Caco-2 (cell line): ENCODE data around the gene MT3. TPM values are rescaled to one million over a fixed set of nuclear protein-coding genes. Genes with fewer than 3 reads are reported as not detected.
"Not testable (repeated sequence)": the region's sequence is repeated elsewhere in the genome, so short reads cannot be mapped to it uniquely, and the experiment has no call there.

Experiments used
- BruUV-seq: library from RNA; stranded (reverse); fragments of 400-500 nt; replicated peaks from 2 replicates; lab custom pipeline; 2021; lab: Mats Ljungman, UMichigan
- CTCF ChIA-PET: fragments of 300-600 bp; sonication (Branson Sonifier 250); formaldehyde crosslinking; loops from one replicate; lab custom pipeline; 2022; ENCODE audit warnings: antibody characterized with exemption; lab: Charles Lee
- POLR2A ChIA-PET: fragments of 300-600 bp; sonication (Branson Sonifier 250); formaldehyde crosslinking; loops from one replicate; lab custom pipeline; 2022; ENCODE audit warnings: antibody characterized with exemption; lab: Charles Lee
- DNase-seq, 2 experiments: peaks; one replicate each; pipeline versions ENCODE4 v3.0.0 to v3.0.0-alpha.2; 2020 to 2022
- H3K27me3 ChIP-seq: replicated peaks from 2 replicates; pipeline ENCODE4 v1.6.0; 2011; ENCODE audit warnings: low read length; ENCODE audit not compliant: control insufficient read depth, insufficient read depth
- H3K36me3 ChIP-seq: 2 replicates; pipeline ENCODE4 v1.5.1; 2011; ENCODE audit warnings: low read length; ENCODE audit not compliant: control insufficient read depth, insufficient read depth
- H3K4me1 ChIP-seq: fragments of 250-450 bp; sonication (Bioruptor Pico); 2 replicates; pipeline ENCODE4 v1.5.1; 2020; ENCODE audit warnings: mild to moderate bottlenecking
- H3K4me3 ChIP-seq: 2 replicates; pipeline ENCODE4 v1.5.1; 2011; ENCODE audit warnings: low read depth, mild to moderate bottlenecking, control low read depth, low read length
- H3K9me3 ChIP-seq: fragments of 250-450 bp; sonication (Bioruptor Pico); 2 replicates; pipeline ENCODE4 v1.5.1; 2020; ENCODE audit warnings: mild to moderate bottlenecking, moderate library complexity
- H3K27ac Mint-ChIP-seq: one replicate; pipeline ENCODE4 v1.8.0; 2022; ENCODE audit warnings: mixed read lengths; ENCODE audit not compliant: unreplicated experiment
- H3K27me3 Mint-ChIP-seq: one replicate; pipeline ENCODE4 v1.8.0; 2022; ENCODE audit warnings: mixed read lengths; ENCODE audit not compliant: insufficient read depth, unreplicated experiment
- H3K36me3 Mint-ChIP-seq: one replicate; pipeline ENCODE4 v1.8.0; 2022; ENCODE audit warnings: mild to moderate bottlenecking, mixed read lengths; ENCODE audit not compliant: insufficient read depth, unreplicated experiment
- H3K4me1 Mint-ChIP-seq: one replicate; pipeline ENCODE4 v1.8.0; 2022; ENCODE audit warnings: low read depth, mixed read lengths; ENCODE audit not compliant: unreplicated experiment
- H3K4me3 Mint-ChIP-seq: one replicate; pipeline ENCODE4 v1.8.0; 2022; ENCODE audit warnings: mild to moderate bottlenecking, moderate library complexity, mixed read lengths; ENCODE audit not compliant: unreplicated experiment
- H3K9me3 Mint-ChIP-seq: one replicate; pipeline ENCODE4 v1.8.0; 2022; ENCODE audit warnings: mixed read lengths; ENCODE audit not compliant: unreplicated experiment
- intact Hi-C: fragments of 100-400 bp; cut with micrococcal nuclease; formaldehyde crosslinking; loops from one replicate; pipeline ENCODE4 v1.10.0; 2022; ENCODE audit not compliant: unreplicated experiment
- total RNA-seq: library from RNA; stranded (reverse); gene quantifications from 2 replicates; pipeline ENCODE4 v1.2.3, GENCODE V29; 2022
- TF ChIP-seq, protein P1 (sequence below), 2 experiments: fragments of 200-600 bp in 1 of 2; IDR thresholded peaks; 1 replicate in 1 of 2; 2 replicates in 1 of 2; pipeline versions ENCODE4 v1.5.1 to v1.8.0; 2011 to 2022; ENCODE audit warnings: antibody characterized with exemption in 1 of 2, control low read depth in 1 of 2, inconsistent platforms in 1 of 2, low read depth in 1 of 2, low read length in 1 of 2, mild to moderate bottlenecking in 1 of 2, moderate library complexity in 1 of 2; ENCODE audit not compliant: insufficient read depth in 1 of 2, severe bottlenecking in 1 of 2, unreplicated experiment in 1 of 2

MT3 gene
- total RNA-seq, 1 experiment from 2014 or later = not detected

DNA sequence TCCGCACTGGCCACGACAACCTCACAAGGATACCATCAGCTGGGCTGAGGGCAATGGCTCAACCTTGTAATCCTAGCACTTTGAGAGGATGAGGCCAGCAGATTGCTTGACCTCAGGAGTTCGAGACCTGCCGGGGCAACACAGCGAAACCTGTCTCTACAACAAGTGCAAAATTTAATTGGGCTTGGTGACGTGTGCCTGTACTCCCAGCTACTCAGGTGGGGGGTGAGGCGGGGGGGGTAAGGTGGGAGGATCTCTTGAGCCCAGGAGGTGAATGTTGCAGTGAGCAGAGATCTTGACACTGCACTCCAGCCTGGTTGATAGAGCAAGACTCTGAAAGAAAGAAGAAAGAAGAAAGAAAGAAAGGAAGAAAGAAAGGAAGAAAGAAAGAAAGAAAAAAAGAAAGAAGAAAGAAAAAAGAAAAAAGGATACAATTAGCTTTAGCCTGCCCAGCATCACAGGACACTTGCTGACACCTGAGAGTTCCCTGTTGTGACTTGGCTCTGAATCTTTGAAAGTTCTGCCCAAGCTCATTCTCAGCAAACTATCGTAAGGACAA, 31.1 kb downstream of the MT3 start:
- TF ChIP-seq, protein P1, sequence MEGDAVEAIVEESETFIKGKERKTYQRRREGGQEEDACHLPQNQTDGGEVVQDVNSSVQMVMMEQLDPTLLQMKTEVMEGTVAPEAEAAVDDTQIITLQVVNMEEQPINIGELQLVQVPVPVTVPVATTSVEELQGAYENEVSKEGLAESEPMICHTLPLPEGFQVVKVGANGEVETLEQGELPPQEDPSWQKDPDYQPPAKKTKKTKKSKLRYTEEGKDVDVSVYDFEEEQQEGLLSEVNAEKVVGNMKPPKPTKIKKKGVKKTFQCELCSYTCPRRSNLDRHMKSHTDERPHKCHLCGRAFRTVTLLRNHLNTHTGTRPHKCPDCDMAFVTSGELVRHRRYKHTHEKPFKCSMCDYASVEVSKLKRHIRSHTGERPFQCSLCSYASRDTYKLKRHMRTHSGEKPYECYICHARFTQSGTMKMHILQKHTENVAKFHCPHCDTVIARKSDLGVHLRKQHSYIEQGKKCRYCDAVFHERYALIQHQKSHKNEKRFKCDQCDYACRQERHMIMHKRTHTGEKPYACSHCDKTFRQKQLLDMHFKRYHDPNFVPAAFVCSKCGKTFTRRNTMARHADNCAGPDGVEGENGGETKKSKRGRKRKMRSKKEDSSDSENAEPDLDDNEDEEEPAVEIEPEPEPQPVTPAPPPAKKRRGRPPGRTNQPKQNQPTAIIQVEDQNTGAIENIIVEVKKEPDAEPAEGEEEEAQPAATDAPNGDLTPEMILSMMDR (IDR thresholded peaks at IDR 0.05; ENCODE audit: insufficient read depth in 1 of 2, low read depth in 1 of 2, low read length in 1 of 2, severe bottlenecking in 1 of 2, unreplicated experiment in 1 of 2) = no peak
- no peak overlapping the region for H3K4me3 ChIP-seq
- Mint-ChIP-seq H3K36me3 (no peaks in the 10 kb centered on the region), H3K27ac (no peak overlapping the region), H3K9me3 (no peaks in the 10 kb centered on the region), H3K4me1 (no peaks in the 10 kb centered on the region), H3K27me3 (peaks cover 13% of the 10 kb centered on the region), H3K4me3 (no peak overlapping the region)
- no peaks in the 10 kb centered on the region; the same call in 1 of the 2 replicates for H3K27me3 ChIP-seq
- ChIA-PET POLR2A (no interaction called here), CTCF (no interaction called here)
- no peaks in the 10 kb centered on the region for H3K36me3 ChIP-seq
- no TSS peak for BruUV-seq
- H3K9me3 ChIP-seq = no peaks in the 10 kb centered on the region
- DNase-seq = no peak
- H3K4me1 ChIP-seq = no peaks in the 10 kb centered on the region
- intact Hi-C loops = no loop called here

DNA sequence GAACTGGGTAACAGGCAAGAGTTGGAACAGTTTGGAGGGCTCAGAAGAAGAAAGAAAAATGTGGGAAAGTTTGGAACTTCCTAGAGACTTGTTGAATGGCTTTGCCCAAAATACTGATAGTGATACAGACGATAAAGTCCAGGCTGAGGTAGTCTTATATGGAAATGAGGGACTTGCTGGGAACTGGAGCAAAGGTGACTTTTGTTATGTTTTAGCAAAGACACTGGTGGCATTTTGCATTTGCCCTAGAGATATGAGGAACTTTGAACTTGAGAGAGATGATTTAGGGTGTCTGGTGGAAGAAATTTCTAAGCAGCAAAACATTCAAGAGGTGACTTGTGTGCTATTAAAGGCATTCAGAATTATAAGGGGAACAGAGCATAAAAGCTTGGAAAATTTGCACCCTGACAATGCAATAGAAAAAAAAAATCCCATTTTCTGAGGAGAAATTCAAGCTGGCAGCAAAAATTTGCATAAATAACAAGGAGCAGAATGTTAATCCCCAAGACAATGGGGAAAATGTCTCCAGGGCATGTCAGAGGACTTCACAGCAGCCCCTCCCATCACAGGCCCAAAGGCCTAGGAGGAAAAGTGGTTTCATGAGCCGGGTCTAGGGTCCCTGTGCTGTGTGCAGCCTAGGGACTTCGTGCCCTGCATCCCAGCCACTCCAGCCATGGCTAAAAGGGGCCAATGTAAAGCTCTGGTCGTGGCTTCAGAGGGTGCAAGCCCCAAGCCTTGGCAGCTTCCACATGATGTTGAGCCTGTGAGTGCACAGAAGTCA, 32.5 kb downstream of the MT3 start:
- POLR2A ChIA-PET, H3K4me1 ChIP-seq, H3K27ac Mint-ChIP-seq, DNase-seq, H3K9me3 ChIP-seq, H3K4me1 Mint-ChIP-seq, intact Hi-C loops, H3K36me3 ChIP-seq, BruUV-seq, H3K27me3 ChIP-seq, H3K36me3 Mint-ChIP-seq, H3K4me3 ChIP-seq, H3K4me3 Mint-ChIP-seq, H3K9me3 Mint-ChIP-seq: not testable (repeated sequence)
- H3K27me3 Mint-ChIP-seq = peaks cover 14% of the 10 kb centered on the region
- CTCF ChIA-PET = interaction anchor here (1.5 kb wide), 1 partner anchor 17 kb away, joined by 4 read pairs; no protein-coding TSS in a partner anchor

DNA sequence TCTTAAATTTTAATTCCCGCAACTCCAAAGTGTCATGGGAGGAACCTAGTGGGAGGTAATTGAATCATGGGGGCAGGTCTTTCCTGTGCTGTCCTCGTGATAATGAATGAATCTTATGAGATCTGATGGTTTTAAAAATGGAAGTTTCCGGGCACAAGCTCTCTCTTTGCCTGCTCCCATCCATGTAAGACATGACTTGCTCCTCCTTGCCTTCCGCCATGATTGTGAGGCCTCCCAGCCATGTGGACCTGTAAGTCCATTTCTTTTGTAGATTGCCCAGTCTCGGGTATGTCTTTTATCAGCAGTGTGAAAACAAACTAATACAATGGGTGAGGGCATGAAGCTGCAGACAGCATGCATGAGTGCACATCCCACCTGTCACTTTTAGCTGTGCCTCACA, 33.9 kb downstream of the MT3 start:
- BruUV-seq, H3K27ac Mint-ChIP-seq, H3K36me3 ChIP-seq, POLR2A ChIA-PET, intact Hi-C loops, H3K4me1 Mint-ChIP-seq, DNase-seq, H3K4me1 ChIP-seq, H3K27me3 ChIP-seq, H3K4me3 Mint-ChIP-seq, H3K9me3 ChIP-seq, H3K4me3 ChIP-seq, H3K9me3 Mint-ChIP-seq, H3K36me3 Mint-ChIP-seq: not testable (repeated sequence)
- H3K27me3 Mint-ChIP-seq = peaks cover 13% of the 10 kb centered on the region
- CTCF ChIA-PET = interaction anchor here (1.5 kb wide), 1 partner anchor 19 kb away, joined by 4 read pairs; no protein-coding TSS in a partner anchor

DNA sequence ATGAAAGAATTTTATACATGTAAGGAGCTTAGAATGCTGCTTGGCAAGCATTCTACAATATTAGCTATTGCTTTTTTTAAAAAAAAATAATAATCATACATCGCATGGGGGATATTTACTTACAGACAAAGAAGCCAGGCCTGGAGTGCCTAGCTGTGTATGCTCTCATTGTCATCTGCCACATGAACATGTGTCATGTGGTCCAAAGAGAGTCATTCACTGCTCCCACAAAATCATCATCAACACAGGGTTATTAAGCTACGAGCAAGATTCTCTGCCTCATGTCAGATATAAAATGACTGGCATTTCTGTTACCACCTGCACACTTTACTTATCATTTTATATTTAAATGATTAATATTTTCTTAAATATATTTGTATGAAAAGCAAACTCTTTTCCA, 34.3 kb downstream of the MT3 start:
- Mint-ChIP-seq H3K27me3 (peaks cover 13% of the 10 kb centered on the region), H3K9me3 (no peaks in the 10 kb centered on the region), H3K4me3 (no peak overlapping the region), H3K36me3 (no peaks in the 10 kb centered on the region), H3K4me1 (no peaks in the 10 kb centered on the region), H3K27ac (no peak overlapping the region)
- no peak for DNase-seq
- Histone ChIP-seq H3K4me3 (no peak overlapping the region), H3K36me3 (no peaks in the 10 kb centered on the region), H3K27me3 (no peaks in the 10 kb centered on the region), H3K4me1 (no peaks in the 10 kb centered on the region), H3K9me3 (no peaks in the 10 kb centered on the region)
- intact Hi-C loops = no loop called here
- TF ChIP-seq, protein P1 (IDR thresholded peaks at IDR 0.05; ENCODE audit: insufficient read depth in 1 of 2, low read depth in 1 of 2, low read length in 1 of 2, severe bottlenecking in 1 of 2, unreplicated experiment in 1 of 2) = no peak
- CTCF ChIA-PET = interaction anchor here (0.5 to 1.5 kb wide), 2 partner anchors 19 to 78 kb away, joined by 3 to 4 read pairs; no protein-coding TSS in a partner anchor
- no TSS peak for BruUV-seq
- POLR2A ChIA-PET = no interaction called here
